T-cell (primary cell): Measurements from ENCODE around the gene SPANXA1. TPM values are rescaled to one million over a fixed set of nuclear protein-coding genes. Genes with fewer than 3 reads are reported as not detected.
"Not testable (repeated sequence)": the region's sequence is repeated elsewhere in the genome, so short reads cannot be mapped to it uniquely, and the experiment has no call there.

Source experiments
- ATAC-seq, 4 experiments: fragments of 200-7000 bp in 3 of 4; fragments of 150-1000 bp in 1 of 4; cut with Tn5 transposase; replicated peaks in 1 of 4; 1 replicate in 3 of 4; 2 replicates in 1 of 4; pipeline ENCODE4 v1.10.0; 2021; ENCODE audit warnings: moderate library complexity in 3 of 4, mild to moderate bottlenecking in 2 of 4, moderate number of reproducible peaks in 1 of 4
- CTCF ChIA-PET, 2 donors: fragments of 300-600 bp; sonication (Branson Sonifier 250); formaldehyde crosslinking; loops; one replicate each; lab custom pipeline; 2022; ENCODE audit warnings: antibody characterized with exemption in 2 of 2; lab: Charles Lee
- POLR2A ChIA-PET, 2 donors: fragments of 300-600 bp; sonication (Branson Sonifier 250); formaldehyde crosslinking; loops; one replicate each; lab custom pipeline; 2022; ENCODE audit warnings: antibody characterized with exemption in 2 of 2; lab: Charles Lee
- DNase-seq, 35 experiments: peaks; one replicate each; pipeline versions ENCODE4 v3.0.0 to v3.0.0-alpha.2; 2013 to 2023
- H3K27ac ChIP-seq: one replicate; pipeline ENCODE4 v1.5.1; 2013; ENCODE audit warnings: low read length
- H3K27me3 ChIP-seq, 2 experiments: replicated peaks in 1 of 2; 1 replicate in 1 of 2; 2 replicates in 1 of 2; pipeline versions ENCODE4 v1.6.1 to v1.7.0; 2013; ENCODE audit warnings: low read length in 1 of 2, mixed read lengths in 1 of 2; ENCODE audit not compliant: control insufficient read depth in 2 of 2, insufficient read depth in 2 of 2; ENCODE audit errors: extremely low read depth in 1 of 2
- H3K36me3 ChIP-seq, 2 donors: 1 replicate in 1 of 2; 2 replicates in 1 of 2; pipeline versions ENCODE4 v1.6.1 to v1.7.0; 2013; ENCODE audit warnings: low read length in 1 of 2; ENCODE audit not compliant: control insufficient read depth in 2 of 2, insufficient read depth in 1 of 2; ENCODE audit errors: extremely low read depth in 1 of 2
- H3K4me1 ChIP-seq, 2 experiments: 1 replicate in 1 of 2; 2 replicates in 1 of 2; pipeline versions ENCODE4 v1.6.1 to v1.7.0; 2013; ENCODE audit warnings: low read length in 2 of 2, mixed read lengths in 1 of 2; ENCODE audit not compliant: insufficient read depth in 2 of 2, control insufficient read depth in 1 of 2; ENCODE audit errors: extremely low read depth in 1 of 2
- H3K4me3 ChIP-seq, 2 donors: 1 replicate in 1 of 2; 2 replicates in 1 of 2; pipeline versions ENCODE4 v1.5.1 to v1.7.0; 2013; ENCODE audit warnings: mild to moderate bottlenecking in 2 of 2, low read length in 1 of 2, moderate library complexity in 1 of 2; ENCODE audit not compliant: control insufficient read depth in 1 of 2; ENCODE audit errors: extremely low read depth in 1 of 2
- H3K9me3 ChIP-seq: 2 replicates; pipeline ENCODE4 v1.7.0; 2013
- H3K27ac Mint-ChIP-seq, 2 donors: one replicate each; pipeline ENCODE4 v1.8.0; 2020 to 2021; ENCODE audit warnings: mild to moderate bottlenecking in 2 of 2, mixed read lengths in 2 of 2
- H3K27me3 Mint-ChIP-seq, 2 donors: one replicate each; pipeline ENCODE4 v1.8.0; 2021 to 2022; ENCODE audit warnings: mixed read lengths in 2 of 2
- H3K36me3 Mint-ChIP-seq: one replicate; pipeline ENCODE4 v1.8.0; 2021; ENCODE audit warnings: mixed read lengths
- H3K4me1 Mint-ChIP-seq, 3 donors: one replicate each; pipeline ENCODE4 v1.8.0; 2020 to 2022; ENCODE audit warnings: mixed read lengths in 3 of 3, mild to moderate bottlenecking in 1 of 3
- H3K4me3 Mint-ChIP-seq, 3 donors: one replicate each; pipeline ENCODE4 v1.8.0; 2020 to 2022; ENCODE audit warnings: mild to moderate bottlenecking in 3 of 3, mixed read lengths in 3 of 3, moderate library complexity in 3 of 3
- H3K9me3 Mint-ChIP-seq, 3 donors: one replicate each; pipeline ENCODE4 v1.8.0; 2020 to 2022; ENCODE audit warnings: mixed read lengths in 3 of 3
- WGBS: methylation state at CpG from one replicate; pipeline ENCODE4 v1.1.5; 2013; ENCODE audit warnings: missing lambda C conversion rate; ENCODE audit not compliant: insufficient coverage; 5-methylcytosine and 5-hydroxymethylcytosine counted together
- total RNA-seq, 35 experiments: library from RNA in 6 of 35; stranded (reverse) in 6 of 35; fragments of 120-200 nt in 1 of 35; gene quantifications; one replicate each; pipeline versions ENCODE4 v1.2.1 to v1.2.4 and lab custom pipeline; 2013 to 2026

The SPANXA1 gene, protein sequence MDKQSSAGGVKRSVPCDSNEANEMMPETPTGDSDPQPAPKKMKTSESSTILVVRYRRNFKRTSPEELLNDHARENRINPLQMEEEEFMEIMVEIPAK
- total RNA-seq (not detected), total RNA-seq (lab: John Stamatoyannopoulos, UW) (0 reads per million in 29 experiments)
- total RNA-seq (2013), result not detected

DNA sequence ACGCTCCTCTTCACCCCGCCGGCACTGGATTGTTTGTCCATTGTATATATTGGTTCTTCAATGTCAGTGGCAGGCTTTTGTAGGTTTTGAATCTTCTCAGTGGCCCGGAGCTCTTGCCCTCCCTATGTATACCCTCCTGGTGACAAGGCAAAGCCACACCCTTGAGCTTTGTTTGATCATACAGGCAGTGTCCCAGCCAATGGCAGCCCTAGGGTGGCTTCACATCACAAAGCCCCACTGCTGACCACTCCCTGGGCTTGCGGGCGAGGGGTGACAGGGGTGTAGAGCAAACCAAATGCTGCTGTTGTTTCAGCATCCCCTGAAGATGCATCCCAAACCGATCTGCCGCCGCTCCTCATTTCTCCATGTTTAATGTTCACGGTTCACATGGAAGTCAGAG is at the start of gene SPANXA1:
TSS of gene SPANXA1 (minus strand) at position 101 of the 400 bp plus-strand sequence. CDS start at position 41, 60 bp downstream.
- WGBS, result no CpG with 5 or more reads among the region's 10 CpGs
- H3K27ac Mint-ChIP-seq, DNase-seq, CTCF ChIA-PET, POLR2A ChIA-PET, H3K36me3 ChIP-seq, H3K4me3 Mint-ChIP-seq, H3K4me1 Mint-ChIP-seq, H3K36me3 Mint-ChIP-seq, H3K4me1 ChIP-seq, H3K9me3 ChIP-seq, H3K9me3 Mint-ChIP-seq, H3K27me3 ChIP-seq, H3K4me3 ChIP-seq, ATAC-seq, H3K27ac ChIP-seq, H3K27me3 Mint-ChIP-seq: not testable (repeated sequence)

DNA sequence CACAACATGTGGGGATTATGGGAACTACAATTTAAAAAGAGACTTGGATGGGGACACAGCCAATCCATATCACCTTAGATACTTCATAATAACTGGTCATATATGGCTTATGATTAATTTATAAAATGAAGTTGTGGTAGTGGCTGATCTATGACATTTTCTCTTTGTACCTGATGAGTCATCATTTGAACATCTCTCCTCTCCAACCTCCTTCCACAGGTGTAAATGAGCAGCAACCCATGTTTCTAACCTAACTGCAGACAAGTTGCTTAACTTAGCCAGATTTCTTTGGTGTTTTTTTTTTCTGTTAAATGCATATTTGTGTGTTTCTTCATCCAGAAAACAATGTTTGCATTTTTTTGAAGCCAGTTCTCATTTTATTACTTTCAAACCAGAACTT is 47.6 kb upstream of the SPANXA1 start:
- Histone ChIP-seq H3K9me3 (no peaks in the 10 kb centered on the region), H3K27ac (no peak overlapping the region), H3K4me3 (no peak overlapping the region), H3K4me1 (no peaks in the 10 kb centered on the region), H3K27me3 (no peaks in the 10 kb centered on the region), H3K36me3 (no peaks in the 10 kb centered on the region)
- H3K27me3 Mint-ChIP-seq, result peaks cover 0 to 8% of the 10 kb centered on the region in 2 donors
- no peaks in the 10 kb centered on the region for H3K4me1 Mint-ChIP-seq
- H3K4me3 Mint-ChIP-seq, result no peak overlapping the region
- H3K36me3 Mint-ChIP-seq, result no peaks in the 10 kb centered on the region
- ATAC-seq (no peak), DNase-seq (no peak)
- POLR2A ChIA-PET, result no interaction called here
- CTCF ChIA-PET, result no interaction called here
- H3K27ac Mint-ChIP-seq, result no peak overlapping the region
- peaks cover 0 to 14% (median 13%) of the 10 kb centered on the region in 3 donors for H3K9me3 Mint-ChIP-seq

DNA sequence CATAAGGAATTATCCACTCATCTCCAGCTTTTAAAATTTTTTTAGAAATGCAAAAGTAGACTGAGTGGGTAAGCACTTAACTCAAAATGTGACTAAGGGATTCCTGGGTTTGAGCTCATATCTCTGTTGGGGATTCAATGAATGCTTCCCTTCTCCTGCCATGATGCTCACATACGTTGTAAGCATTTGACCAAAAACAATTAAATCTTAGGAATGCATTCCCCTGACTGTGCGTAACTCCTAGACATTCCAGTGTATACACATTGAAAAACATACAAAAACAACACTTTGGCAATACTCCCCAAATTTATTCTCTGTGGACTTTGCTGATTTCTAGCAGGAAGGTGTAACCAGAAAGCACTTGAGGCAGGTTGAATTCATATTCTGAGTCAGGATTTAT is 34.8 kb upstream of the SPANXA1 start:
- Mint-ChIP-seq H3K9me3 (peaks cover 2 to 4% (median 3%) of the 10 kb centered on the region in 3 donors), H3K27me3 (peaks cover 0 to 5% of the 10 kb centered on the region in 2 donors), H3K27ac (no peak overlapping the region), H3K4me3 (no peak overlapping the region), H3K36me3 (no peaks in the 10 kb centered on the region), H3K4me1 (no peaks in the 10 kb centered on the region)
- Histone ChIP-seq H3K4me3 (no peak overlapping the region), H3K27me3 (no peaks in the 10 kb centered on the region), H3K9me3 (no peaks in the 10 kb centered on the region), H3K36me3 (no peaks in the 10 kb centered on the region), H3K4me1 (no peaks in the 10 kb centered on the region), H3K27ac (no peak overlapping the region)
- ATAC-seq (no peak), DNase-seq (no peak)
- ChIA-PET CTCF (no interaction called here), POLR2A (no interaction called here)
- no CpG with 5 or more reads among the region's 2 CpGs for WGBS

DNA sequence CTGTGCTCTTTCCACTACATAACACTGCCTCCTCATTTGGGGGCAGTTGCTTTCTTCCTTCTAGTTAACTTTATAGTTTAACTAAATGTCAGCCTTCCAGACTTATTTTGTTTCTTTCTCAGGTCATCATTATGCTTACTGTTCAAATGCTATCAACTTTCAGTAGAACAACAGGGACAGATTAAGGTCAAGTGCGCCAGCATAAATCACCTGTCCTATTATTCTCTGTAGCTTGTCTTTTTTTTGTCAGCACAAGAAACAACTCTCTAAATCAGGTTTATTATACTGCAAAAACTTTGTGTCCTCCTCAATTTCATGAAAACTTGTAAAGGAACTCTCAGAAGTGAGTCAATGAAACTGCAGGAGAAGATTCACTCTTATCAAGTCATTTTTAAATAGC is 24.6 kb upstream of the SPANXA1 start:
- H3K4me1 Mint-ChIP-seq, result no peaks in the 10 kb centered on the region
- no peak overlapping the region for H3K4me3 ChIP-seq
- ATAC-seq (no peak), DNase-seq (no peak)
- no peaks in the 10 kb centered on the region for H3K36me3 ChIP-seq
- peaks cover 0 to 3% (median 2%) of the 10 kb centered on the region in 3 donors for H3K9me3 Mint-ChIP-seq
- H3K4me3 Mint-ChIP-seq, result no peak overlapping the region
- H3K9me3 ChIP-seq, result no peaks in the 10 kb centered on the region
- peaks cover 0 to 6% of the 10 kb centered on the region in 2 donors for H3K27me3 Mint-ChIP-seq
- no peaks in the 10 kb centered on the region for H3K27me3 ChIP-seq
- ChIA-PET POLR2A (no interaction called here), CTCF (no interaction called here)
- no peaks in the 10 kb centered on the region for H3K4me1 ChIP-seq
- no peak overlapping the region for H3K27ac Mint-ChIP-seq
- WGBS, result no CpG with 5 or more reads among the region's 1 CpG
- no peak overlapping the region for H3K27ac ChIP-seq
- H3K36me3 Mint-ChIP-seq, result no peaks in the 10 kb centered on the region

DNA sequence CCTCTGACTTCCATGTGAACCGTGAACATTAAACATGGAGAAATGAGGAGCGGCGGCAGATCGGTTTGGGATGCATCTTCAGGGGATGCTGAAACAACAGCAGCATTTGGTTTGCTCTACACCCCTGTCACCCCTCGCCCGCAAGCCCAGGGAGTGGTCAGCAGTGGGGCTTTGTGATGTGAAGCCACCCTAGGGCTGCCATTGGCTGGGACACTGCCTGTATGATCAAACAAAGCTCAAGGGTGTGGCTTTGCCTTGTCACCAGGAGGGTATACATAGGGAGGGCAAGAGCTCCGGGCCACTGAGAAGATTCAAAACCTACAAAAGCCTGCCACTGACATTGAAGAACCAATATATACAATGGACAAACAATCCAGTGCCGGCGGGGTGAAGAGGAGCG is 4.9 kb upstream of the SPANXA1 start, which contains the start of gene SPANXA2:
TSS of gene SPANXA2 (plus strand) at position 301 of the 400 bp plus-strand sequence. CDS start at position 361, 60 bp downstream.
- H3K27ac ChIP-seq, POLR2A ChIA-PET, H3K27me3 Mint-ChIP-seq, H3K36me3 ChIP-seq, H3K4me1 Mint-ChIP-seq, ATAC-seq, H3K27me3 ChIP-seq, H3K4me3 Mint-ChIP-seq, DNase-seq, H3K36me3 Mint-ChIP-seq, CTCF ChIA-PET, H3K4me3 ChIP-seq, H3K4me1 ChIP-seq, H3K9me3 ChIP-seq, H3K9me3 Mint-ChIP-seq, H3K27ac Mint-ChIP-seq: not testable (repeated sequence)
- no CpG with 5 or more reads among the region's 10 CpGs for WGBS

DNA sequence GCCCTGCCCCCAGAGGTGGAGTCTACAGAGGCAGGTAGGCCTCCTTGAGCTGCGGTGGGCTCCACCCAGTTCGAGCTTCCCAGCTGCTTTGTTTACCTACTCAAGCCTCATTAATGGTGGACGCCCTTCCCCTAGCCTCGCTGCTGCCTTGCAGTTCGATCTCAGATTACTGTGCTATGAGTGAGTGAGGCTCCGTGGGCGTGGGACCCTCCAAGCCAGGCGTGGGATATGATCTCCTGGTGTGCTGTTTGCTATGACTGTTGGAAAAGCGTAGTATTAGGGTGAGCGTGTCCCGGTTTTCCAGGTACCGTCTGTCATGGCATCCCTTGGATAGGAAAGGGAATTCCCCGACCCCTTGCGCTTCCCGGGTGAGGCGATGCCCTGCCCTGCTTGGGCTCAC is 42.0 kb downstream of the SPANXA1 start:
- ATAC-seq, result not testable (repeated sequence)

More for the DNA sequence above, 42.0 kb downstream of the SPANXA1 start:
- H3K4me1 ChIP-seq, H3K9me3 Mint-ChIP-seq, H3K4me1 Mint-ChIP-seq, DNase-seq, POLR2A ChIA-PET, H3K4me3 Mint-ChIP-seq, CTCF ChIA-PET, H3K27me3 ChIP-seq, H3K9me3 ChIP-seq, H3K27ac Mint-ChIP-seq, H3K36me3 Mint-ChIP-seq, H3K36me3 ChIP-seq, H3K27ac ChIP-seq, H3K27me3 Mint-ChIP-seq, H3K4me3 ChIP-seq: not testable (repeated sequence)
- WGBS, result no CpG with 5 or more reads among the region's 16 CpGs
